GM21423 (cell line): ENCODE measurements around the gene ADAMTS17.
A peak's percentile ranks its signal among the peaks of the same experiment; 100 is the strongest.
"Not testable (repeated sequence)": the region's sequence is repeated elsewhere in the genome, so short reads cannot be mapped to it uniquely, and the experiment has no call there.

Experiments
- ATAC-seq: cut with Tn5 transposase; IDR thresholded peaks from one replicate; pipeline ENCODE4 v1.9.1; 2021; ENCODE audit warnings: mild to moderate bottlenecking, moderate library complexity; ENCODE audit not compliant: unreplicated experiment

The ADAMTS17 gene

GRCh38 chr15:99929266-99929665 lies 412.5 kb downstream of the ADAMTS17 start:
- ATAC-seq, result no peak

GRCh38 chr15:99928429-99928981 lies 413.3 kb downstream of the ADAMTS17 start:
- ATAC-seq, result peak; percentile 94

- not testable (repeated sequence) for ATAC-seq
Measured at GRCh38 chr15:99926532-99926931, 415.2 kb downstream of the ADAMTS17 start.

GRCh38 chr15:99925661-99926461 lies 415.9 kb downstream of the ADAMTS17 start:
- ATAC-seq, result peak; percentile 44

GRCh38 chr15:99923711-99924110 lies 418.1 kb downstream of the ADAMTS17 start:
- ATAC-seq, result no peak
